SK-N-MC (cell line): ENCODE measurements around the gene EIF3C.
"Not testable (repeated sequence)": the region's sequence is repeated elsewhere in the genome, so short reads cannot be mapped to it uniquely, and the experiment has no call there.

Experiments
- EZH2 ChIP-seq: fragments of 200-600 bp; sonication (generic); IDR thresholded peaks from one replicate; pipeline ENCODE4 v1.6.1; 2017; ENCODE audit warnings: antibody characterized with exemption
- FOXP2 ChIP-seq: optimal IDR thresholded peaks from 2 replicates; pipeline ENCODE3; 2011; ENCODE audit warnings: mild to moderate bottlenecking, moderate library complexity; ENCODE audit not compliant: insufficient read depth; ENCODE audit errors: extremely low read length, control extremely low read depth
- POLR2AphosphoS5 ChIP-seq: IDR thresholded peaks from 2 replicates; pipeline ENCODE4 v1.6.1; 2012; ENCODE audit warnings: mild to moderate bottlenecking, low read depth, low read length, borderline replicate concordance

GRCh38 chr16:28782357-28782756 lies 71.1 kb downstream of the EIF3C start:
- not testable (repeated sequence) for TF ChIP-seq POLR2AphosphoS5, EZH2, FOXP2
